GM12891 (cell line): ENCODE measurements around the gene MAIP1.
A peak's percentile ranks its signal among the peaks of the same experiment; 100 is the strongest.

Experiments used
- DNase-seq: peaks from one replicate; pipeline ENCODE4 v3.0.0; 2011; ENCODE audit warnings: low spot score; ENCODE audit not compliant: insufficient read length
- FAIRE-seq: peaks from 2 replicates; lab custom pipeline; 2011; peaks lifted over from hg19 to GRCh38; lab: Jason Lieb, UNC
- PAX5 ChIP-seq: IDR thresholded peaks from 2 replicates; pipeline ENCODE4 v1.6.1; 2011; ENCODE audit warnings: low read length, moderate library complexity, mild to moderate bottlenecking; ENCODE audit not compliant: insufficient read depth, severe bottlenecking
- POLR2A ChIP-seq: IDR thresholded peaks from 2 replicates; pipeline ENCODE4 v1.6.1; 2011; ENCODE audit warnings: low read depth, low read length, control low read depth
- POLR2AphosphoS5 ChIP-seq: IDR thresholded peaks from 2 replicates; pipeline ENCODE4 v1.6.1; 2011; ENCODE audit warnings: low read depth, low read length, control low read depth
- POU2F2 ChIP-seq: IDR thresholded peaks from 2 replicates; pipeline ENCODE4 v1.6.1; 2011; ENCODE audit warnings: low read depth, mild to moderate bottlenecking, control low read depth, low read length, moderate library complexity
- SPI1 ChIP-seq: IDR thresholded peaks from 2 replicates; pipeline ENCODE4 v1.6.1; 2011; ENCODE audit warnings: low read depth, low read length, control low read depth
- TAF1 ChIP-seq: IDR thresholded peaks from 2 replicates; pipeline ENCODE4 v1.6.1; 2011; ENCODE audit warnings: low read depth, low read length, control low read depth

The MAIP1 gene

DNA sequence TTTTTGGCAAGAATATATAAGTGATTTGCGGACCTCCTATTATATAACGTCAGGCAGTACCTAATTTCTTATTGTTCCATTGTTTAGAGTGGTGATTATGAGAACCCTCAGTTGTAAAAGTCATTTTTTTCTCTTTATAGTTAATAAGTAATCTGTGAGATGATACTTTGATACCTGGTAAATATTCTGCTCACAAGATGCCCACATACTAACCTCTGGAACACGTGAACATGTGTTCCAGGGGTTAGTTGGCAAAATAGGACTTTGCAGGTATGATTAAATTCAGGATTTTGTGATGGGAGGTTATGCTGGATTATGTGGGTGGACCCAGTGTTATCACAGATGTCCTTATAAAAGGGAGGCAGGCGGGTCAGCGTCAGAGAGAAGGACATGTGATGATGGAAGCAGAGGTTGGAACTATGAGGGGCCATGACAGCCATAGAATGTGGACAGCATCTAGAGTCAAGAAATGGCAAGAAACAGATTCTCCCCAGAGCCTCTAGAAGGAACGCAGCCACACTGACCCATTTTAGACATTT lies 16.8 kb downstream of the MAIP1 start:
- DNase-seq (no peak), FAIRE-seq (no peak)
- TF ChIP-seq POLR2AphosphoS5 (no peak), TAF1 (no peak), PAX5 (no peak), POU2F2 (no peak), SPI1 (no peak), POLR2A (no peak)

DNA sequence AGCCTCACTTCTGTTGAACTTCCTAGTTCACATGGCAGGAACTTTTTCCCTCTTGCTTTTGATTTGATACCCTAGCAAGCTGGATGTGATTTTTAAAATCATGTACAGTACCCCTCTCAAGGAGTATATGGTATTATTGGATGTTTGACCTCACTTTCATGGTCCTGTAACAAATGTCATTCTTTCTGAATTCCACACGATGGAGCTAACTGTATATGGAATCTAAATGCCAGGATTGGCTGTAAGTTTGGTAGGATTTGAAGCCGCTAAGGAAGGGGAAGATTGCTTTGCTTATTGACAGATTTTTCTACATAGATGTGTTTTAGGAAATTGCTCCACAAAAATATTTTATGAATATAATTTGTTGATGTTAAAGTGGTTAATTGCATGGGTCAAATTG lies 18.3 kb downstream of the MAIP1 start:
- no peak for DNase-seq
- peak; percentile 69 for FAIRE-seq
- no peak for TF ChIP-seq TAF1
- no peak for TF ChIP-seq PAX5
- TF ChIP-seq POLR2AphosphoS5: no peak
- TF ChIP-seq SPI1: no peak
- no peak for TF ChIP-seq POU2F2
- no peak for TF ChIP-seq POLR2A

DNA sequence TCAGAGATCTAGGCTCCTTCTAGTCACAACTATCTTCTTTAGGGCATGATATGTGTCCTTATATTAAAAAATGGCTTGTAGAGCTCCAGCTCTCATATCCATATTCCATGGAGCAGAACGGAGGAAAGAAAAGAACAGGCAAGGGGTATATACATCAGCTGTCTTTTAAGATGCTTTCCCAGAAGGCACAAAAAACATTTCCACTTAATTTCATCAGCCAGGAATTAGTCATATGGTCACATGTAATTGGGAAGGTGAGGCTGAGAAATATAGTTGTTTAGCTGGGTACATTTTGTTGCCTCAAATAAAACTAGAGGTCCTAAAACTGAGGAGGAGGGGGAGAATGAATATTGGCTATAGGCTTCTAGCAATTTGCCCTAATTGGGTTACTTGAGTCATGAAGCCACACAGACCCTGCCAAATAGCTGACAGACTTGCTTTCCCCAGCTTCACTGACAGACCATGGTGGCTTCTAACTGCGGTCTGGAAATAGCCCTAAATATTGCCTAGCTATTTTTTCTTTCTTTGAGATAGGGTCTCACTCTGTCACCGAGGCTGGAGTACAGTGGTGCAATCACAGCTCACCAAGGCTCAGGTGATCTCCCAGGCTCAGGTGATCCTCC lies 20.0 kb downstream of the MAIP1 start:
- DNase-seq (no peak), FAIRE-seq (no peak)
- TF ChIP-seq SPI1: no peak
- no peak for TF ChIP-seq POLR2AphosphoS5

DNA sequence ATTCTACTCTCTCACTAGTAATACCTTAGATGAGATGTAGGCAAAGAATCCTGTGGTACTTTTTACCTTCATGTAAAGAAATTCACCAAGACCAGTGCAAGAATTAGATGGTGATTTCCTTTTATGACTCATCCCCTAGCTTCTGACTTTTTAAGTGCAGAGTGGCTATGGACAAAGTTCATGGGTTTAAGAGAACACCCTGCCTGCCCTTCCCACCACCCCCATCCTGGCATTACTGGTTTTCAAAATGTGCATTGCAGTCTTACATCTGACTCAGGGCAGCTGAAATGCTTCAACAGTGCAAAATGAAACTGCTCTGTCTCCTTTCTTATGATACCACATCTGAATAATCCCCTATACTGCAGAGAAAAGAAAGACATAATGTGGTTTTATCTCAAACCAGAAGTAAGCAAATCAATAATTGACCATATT lies 22.6 kb downstream of the MAIP1 start:
- FAIRE-seq: peak; percentile 45
- TF ChIP-seq POLR2A (no peak), PAX5 (no peak), POU2F2 (no peak), SPI1 (no peak)
- DNase-seq: no peak

DNA sequence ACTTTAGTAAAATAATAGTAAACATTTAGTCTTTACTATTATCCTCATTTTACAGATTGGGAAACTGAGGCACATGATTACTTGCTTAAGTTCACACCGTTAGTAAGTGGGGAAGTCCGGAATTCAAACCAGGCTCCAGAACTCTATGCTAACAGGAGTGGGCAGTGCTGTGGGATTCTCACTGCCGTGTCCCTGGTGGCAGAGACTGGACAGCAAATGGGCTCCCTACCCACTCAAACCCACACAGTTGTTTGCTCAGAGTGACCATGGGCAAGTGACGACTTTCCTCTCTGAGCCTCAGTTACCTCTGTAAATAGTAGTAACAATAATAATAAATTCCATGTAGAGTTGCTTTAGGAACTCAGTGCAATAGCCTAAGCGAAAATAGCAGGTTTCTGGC lies 24.0 kb downstream of the MAIP1 start:
- FAIRE-seq (no peak), DNase-seq (no peak)
- TF ChIP-seq SPI1 (no peak), POLR2AphosphoS5 (no peak), POU2F2 (no peak), TAF1 (no peak)

DNA sequence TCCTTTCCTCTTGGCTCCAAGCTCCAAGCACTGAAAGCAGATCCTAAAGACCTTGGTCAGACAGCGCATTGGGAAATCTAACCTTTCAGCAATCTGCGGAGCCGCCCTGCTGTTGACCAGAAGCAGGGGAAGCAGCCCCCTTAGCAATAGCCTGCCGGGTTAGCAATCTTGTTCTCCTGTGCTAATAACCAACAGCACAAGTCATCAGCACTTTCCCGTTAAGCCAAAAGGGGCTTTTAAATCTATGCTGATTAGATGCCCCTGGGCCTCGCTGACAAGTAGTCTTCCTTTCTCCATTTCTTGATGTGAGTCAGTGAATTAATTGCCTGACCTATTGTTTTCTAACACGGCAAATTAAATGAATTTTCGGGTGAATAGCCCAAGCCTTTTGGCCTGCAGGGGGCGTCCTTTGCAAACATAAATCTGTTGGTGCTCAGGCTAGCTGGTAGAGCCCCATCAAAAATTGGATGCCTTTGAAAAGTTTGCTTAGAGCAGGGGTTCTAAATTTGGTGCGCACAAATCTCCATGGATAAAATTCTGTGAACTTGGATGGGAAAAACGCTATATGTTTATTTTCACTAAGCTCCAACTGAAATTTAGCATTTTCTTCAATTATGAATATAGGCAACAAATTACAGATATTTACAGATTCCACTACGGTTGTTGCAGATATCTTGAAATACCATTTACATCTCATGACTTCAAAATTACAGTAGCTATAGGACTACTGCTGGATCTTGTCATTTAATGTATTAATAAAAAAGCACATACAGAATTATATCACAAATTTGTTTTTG lies 24.6 kb downstream of the MAIP1 start:
- FAIRE-seq: peak; percentile 74
- TF ChIP-seq POU2F2: no peak
- no peak for TF ChIP-seq POLR2A
- TF ChIP-seq TAF1: no peak
- TF ChIP-seq POLR2AphosphoS5: no peak
- TF ChIP-seq PAX5: no peak
- TF ChIP-seq SPI1: no peak
- DNase-seq: peak; percentile 16

DNA sequence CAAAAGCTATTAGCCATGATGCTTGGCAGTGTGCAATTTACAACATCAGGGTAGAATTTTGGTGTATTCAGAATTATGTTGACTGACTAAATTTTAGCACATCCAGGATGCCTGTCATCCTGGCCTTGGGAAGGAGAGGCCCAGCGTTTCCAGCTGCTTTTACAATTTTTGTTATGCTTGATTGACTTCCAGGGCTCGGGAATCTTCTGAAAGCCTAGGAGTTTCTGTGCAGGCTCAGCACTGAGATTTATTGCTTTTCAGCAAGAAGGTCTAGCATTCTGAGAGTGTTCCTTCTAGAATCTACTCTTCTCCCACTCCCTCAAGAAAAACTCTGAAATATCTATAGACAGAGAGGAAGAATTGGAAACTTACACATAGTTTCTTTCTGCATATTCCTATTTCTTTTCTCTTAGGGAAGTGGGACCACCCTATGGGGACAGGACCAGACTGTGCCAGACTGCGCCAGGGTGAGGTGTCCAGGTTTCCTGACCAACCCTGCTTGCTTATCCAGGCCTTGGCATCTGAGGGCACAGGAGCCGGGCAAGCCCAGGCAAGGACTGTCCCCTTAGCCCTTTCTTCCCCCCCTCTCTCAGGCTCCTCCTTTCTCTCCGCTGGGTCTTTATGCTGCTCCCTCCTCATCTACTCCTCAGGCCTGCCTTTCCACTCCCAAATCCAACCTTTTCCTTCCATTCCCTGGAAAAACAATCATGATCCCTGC lies 26.9 kb downstream of the MAIP1 start:
- TF ChIP-seq POLR2AphosphoS5: no peak
- TF ChIP-seq POLR2A: no peak
- TF ChIP-seq PAX5: no peak
- TF ChIP-seq TAF1: no peak
- no peak for TF ChIP-seq SPI1
- TF ChIP-seq POU2F2: no peak
- FAIRE-seq: no peak
- DNase-seq: no peak

DNA sequence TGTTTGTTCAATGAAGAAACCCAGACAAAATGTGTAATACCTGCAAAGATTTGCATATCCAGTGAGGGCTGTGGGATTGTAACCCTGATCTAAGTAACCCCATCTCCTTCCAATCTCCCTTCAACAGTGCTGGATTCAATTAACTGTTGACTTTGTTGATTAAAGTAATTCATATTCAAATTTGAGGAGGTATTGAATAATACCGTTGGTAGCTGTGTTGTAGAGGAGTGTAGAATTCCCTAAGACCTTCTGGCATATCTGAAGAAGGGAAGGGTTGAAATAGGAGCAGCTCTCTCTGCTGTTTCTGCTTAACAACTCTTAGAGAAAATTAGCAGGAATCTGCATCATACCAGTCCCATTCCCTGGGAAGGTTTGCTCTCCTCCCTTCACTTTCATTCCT lies 28.2 kb downstream of the MAIP1 start:
- no peak for FAIRE-seq

DNA sequence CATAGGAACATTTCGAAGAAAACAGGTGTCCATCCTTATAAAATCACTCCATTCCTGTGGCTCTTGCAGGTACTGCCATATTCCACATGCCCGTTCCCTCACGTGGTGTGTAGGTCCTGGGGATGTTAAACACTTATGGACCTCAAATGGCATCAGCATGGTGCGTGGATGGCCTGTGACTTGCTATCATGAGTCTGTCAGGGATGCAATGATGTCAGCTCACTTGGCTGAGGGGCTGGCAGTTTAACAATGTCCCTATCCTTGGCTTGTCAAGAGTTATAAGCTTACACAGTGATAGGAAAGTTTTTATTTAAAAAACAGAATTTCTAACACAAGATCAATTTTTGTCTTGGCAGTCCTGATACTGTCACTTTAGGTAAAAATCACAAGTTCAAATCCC lies 28.8 kb downstream of the MAIP1 start:
- DNase-seq (no peak), FAIRE-seq (no peak)
- no peak for TF ChIP-seq POLR2AphosphoS5
- no peak for TF ChIP-seq POLR2A
- no peak for TF ChIP-seq POU2F2
- TF ChIP-seq TAF1: no peak
- no peak for TF ChIP-seq SPI1
- TF ChIP-seq PAX5: no peak

More for the DNA sequence above, 28.2 kb downstream of the MAIP1 start:
- TF ChIP-seq TAF1: no peak
- no peak for TF ChIP-seq POU2F2
- TF ChIP-seq SPI1: no peak
- TF ChIP-seq PAX5: no peak
- TF ChIP-seq POLR2A: no peak
- TF ChIP-seq POLR2AphosphoS5: no peak
- DNase-seq: no peak
